GM19324 (cell line): ENCODE measurements around the gene RDM1.
"Not testable (repeated sequence)": the region's sequence is repeated elsewhere in the genome, so short reads cannot be mapped to it uniquely, and the experiment has no call there.

Experiments
- ATAC-seq: cut with Tn5 transposase; IDR thresholded peaks from one replicate; pipeline ENCODE4 v1.9.1; 2021; ENCODE audit warnings: mild to moderate bottlenecking, moderate library complexity; ENCODE audit not compliant: unreplicated experiment, low FRiP score

RDM1 gene, protein sequence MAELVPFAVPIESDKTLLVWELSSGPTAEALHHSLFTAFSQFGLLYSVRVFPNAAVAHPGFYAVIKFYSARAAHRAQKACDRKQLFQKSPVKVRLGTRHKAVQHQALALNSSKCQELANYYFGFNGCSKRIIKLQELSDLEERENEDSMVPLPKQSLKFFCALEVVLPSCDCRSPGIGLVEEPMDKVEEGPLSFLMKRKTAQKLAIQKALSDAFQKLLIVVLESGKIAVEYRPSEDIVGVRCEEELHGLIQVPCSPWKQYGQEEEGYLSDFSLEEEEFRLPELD

DNA sequence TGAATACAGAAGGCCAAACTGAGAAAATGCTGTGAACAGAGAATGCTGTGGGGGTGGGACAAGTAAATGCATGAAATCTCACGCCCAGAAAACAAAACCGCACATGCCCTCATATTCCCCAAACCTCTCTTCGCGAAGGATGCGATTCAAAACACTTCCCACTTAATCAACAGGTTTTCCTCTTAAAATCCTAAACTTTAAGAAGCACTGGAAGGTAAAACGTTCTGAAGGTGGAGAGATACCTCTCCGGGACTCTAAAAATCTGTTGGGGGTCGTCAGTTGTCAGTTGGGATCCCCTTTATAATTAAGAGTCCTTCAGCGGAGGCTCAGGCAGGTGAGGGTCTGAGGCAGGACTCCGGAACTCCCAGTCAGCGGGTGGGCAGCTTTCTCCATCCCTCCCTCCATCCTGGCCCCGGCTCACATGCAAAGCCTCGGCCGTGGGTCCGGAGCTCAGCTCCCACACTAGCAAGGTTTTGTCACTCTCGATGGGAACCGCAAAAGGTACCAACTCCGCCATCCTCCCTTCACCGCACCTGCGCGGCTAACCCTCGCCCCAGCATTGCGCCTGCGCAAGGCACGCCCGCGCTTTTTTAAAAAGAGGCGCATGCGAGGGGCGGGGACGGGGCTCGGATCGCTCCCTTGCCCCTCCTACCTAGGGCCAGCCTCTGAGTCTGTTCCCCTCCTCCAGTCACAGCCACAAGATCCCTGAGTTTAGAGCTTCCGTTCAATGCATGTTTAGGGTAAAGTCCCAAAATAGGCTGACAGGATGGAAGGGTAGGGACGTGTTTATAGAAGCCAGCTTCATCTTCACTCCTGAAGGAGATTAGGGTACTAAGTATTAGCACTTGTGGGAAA lies at the start of gene RDM1:
Gene RDM1, minus strand, starts transcription at position 563 of the 855 bp plus-strand sequence. Its CDS starts 46 bp downstream, at position 517.
- ATAC-seq: no peak

DNA sequence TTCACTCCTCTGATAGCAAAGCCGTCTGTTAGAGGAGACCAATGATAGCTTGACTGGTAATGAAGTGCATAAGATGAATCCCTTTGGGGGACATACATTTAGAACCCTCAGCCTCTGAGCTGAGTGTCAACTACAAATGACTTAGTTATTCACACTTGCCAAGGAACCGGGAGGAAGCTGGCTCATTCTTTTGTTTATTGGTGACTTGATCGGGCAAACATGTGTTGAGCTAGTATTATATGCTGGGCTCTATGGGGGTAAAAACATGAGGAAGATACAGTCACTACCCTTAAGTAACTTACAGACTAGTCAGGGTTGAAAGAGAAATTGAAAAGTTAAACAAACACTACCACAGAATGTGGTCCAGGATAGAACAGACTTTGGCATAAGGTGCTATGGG lies 47.8 kb upstream of the RDM1 start:
- no peak for ATAC-seq

DNA sequence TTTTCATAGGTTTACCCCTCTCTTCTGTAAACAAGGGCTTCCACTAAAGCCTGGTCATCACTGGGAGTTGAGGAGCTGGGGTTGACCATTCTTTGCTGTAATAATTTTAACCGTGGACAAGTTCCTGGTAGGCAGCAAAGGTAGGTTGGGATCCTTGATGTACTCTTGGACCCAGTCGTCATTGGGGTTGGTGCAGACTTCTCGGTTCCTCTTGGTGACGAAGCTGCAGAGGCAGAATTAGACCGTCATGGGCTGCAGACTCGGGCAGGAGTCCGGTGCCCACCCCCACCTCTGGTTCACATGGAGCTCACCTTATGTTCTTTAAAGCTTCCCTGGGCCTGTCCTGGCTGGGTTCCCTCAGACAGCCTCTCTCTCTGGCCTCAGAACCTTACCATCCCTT lies 46.9 kb upstream of the RDM1 start:
- ATAC-seq: no peak

DNA sequence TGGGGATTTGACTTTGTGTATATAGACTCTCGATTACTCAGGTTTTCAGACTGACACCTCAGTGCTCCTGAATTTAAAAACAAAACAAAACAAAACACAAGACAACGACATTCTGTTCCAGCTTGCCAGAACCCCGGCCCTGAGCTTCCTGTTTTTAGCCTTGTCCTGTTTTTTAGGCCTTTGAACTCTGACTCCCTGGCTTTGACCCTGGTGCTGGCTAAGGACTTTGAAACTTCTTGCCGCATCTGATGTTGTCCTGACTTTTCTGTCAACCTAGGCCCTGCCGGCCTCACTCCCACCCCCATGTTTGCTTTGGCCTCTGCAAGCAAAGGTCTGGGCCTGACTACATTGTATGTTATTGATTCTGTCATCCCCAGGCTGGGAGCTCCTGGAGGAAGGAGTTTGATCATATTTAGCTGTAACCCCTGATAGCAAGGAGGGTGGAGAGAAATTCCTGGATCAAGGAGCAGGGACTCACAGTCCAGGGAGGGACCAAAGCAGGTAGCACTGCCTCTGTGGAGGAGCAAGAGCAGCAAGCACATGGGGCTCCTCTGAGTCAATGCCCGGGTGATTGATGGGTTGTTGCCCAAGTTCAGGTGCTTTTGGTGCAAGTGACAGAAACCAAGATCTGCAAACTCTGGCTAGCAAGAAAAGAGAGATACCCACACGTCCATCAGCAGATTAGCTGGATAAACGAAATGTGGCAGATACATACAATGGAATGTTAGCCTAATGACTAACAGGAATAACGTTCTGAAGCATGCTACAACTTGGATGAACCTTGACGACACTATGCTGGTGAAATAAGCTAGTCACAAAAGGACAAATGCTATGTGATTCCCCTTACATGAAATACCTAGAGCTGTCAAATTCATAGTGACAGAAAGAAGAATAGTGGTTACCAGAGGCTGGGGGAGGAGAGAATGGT lies 43.0 kb upstream of the RDM1 start:
- ATAC-seq: no peak

DNA sequence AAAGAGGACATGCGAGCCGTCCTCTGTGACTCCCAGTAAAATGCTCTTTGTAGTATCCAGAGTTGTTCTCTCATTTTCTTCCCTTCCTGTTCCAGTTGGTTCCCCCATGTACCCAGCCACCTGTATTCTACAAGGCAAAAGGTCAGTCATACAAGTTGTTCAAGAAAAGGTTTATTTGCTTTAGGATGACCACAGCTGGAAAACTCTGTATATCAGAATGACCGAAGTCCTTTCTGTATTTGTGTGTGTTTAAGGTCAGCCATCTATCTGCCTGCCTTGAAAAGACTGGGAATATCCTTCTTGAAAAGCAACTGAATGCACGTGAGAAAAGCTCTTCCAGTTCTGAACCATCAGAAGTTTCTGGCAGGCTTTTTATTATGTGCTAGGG lies 42.4 kb upstream of the RDM1 start:
- ATAC-seq: no peak

GRCh38 chr17:35972535-35972934 lies 42.0 kb upstream of the RDM1 start:
- no peak for ATAC-seq

DNA sequence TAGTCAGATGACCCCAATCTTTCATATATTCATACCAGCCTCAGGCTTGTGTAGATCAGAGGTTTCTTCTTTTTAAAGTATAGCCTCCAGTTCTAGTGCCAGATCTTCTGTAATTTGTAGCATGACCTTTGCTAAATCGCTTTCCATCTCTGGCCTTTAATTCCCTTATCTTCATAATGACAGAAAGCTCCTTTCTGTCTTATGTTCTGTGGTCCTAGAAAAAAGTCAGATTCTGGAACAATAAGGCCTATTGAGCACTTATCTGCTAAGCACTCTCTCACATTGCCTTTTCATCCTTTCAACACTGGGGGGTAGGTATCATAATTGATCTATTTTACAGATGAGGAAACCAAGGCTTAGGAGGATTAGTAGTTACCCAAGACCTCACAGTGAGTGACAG lies 41.5 kb upstream of the RDM1 start:
- ATAC-seq: no peak

- ATAC-seq: no peak
These were observed 39.2 kb upstream of the RDM1 start for GRCh38 chr17:35969558-35970380.

DNA sequence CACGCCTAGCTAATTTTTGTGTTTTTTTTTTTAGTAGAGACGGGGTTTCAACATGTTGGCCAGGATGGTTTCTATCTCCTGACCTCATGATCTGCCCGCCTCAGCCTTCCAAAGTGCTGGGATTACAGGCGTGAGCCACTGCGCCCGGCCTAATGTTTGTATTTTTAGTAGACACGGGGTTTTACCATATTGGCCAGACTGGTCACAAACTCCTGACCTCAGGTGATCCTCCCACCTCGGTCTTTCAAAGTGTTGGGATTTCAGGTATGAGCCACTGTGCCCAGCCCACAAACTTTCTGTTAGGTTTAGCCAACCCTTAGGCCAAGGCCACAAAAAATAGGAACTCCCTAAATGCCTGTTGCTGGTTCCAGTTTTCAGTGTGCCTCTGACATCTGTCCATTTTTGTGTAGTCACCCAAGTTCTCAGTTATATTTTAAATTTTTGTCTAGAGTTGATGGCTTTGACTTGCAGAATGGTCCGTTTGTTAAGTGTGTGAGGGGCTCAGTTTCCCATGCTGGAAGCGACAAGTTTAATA lies 38.0 kb upstream of the RDM1 start:
- ATAC-seq: no peak

- ATAC-seq: no peak
These were observed 34.7 kb upstream of the RDM1 start for GRCh38 chr17:35965272-35965671.

GRCh38 chr17:35963663-35964062 lies 33.1 kb upstream of the RDM1 start:
- ATAC-seq: no peak

DNA sequence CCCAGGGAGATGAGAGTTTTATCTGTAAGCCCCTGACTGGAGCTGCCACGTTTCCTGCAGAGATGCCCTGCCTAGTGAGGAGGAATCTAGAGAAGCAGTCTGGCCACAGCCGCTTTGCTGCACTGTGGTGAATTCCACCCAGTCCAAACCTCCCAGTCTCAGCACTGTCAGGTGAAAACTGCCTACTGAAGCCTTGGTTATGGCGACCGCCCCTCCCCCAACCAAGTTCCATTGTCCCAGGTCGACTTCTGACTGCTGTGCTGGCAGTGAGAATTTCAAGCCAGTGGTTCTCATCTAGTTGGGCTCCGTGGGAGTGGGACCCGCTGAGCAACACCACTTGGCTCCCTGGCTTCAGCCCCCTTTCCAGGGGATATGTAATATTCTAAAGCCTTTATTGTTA lies 23.1 kb upstream of the RDM1 start:
- no peak for ATAC-seq

DNA sequence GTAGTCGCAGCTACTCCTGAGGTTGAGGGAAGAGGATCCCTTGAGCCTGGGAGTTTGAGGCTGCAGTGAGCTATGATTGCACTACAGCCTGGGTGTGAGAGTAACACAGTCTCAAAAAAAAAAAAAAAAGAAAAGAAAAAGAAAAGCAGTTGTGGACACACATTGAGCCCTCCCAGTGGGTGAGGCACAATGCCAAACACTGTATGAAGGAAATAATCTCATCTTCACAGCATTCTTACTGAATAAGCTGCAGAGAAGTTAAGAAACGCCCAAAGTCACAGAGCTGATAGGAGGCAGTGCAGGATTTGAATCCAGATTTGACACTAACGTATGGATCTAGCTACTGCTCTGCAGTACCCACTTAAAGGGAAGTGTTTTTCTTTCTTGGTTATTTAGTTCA lies 18.8 kb upstream of the RDM1 start:
- no peak for ATAC-seq

- no peak for ATAC-seq
These were observed 17.5 kb upstream of the RDM1 start for GRCh38 chr17:35948092-35948491.

GRCh38 chr17:35947156-35947585 lies 16.6 kb upstream of the RDM1 start:
- ATAC-seq: no peak

- ATAC-seq: no peak
These were observed 13.6 kb upstream of the RDM1 start for GRCh38 chr17:35944151-35944550.

- ATAC-seq: no peak
These were observed 13.0 kb upstream of the RDM1 start, which contains the start of gene LYZL6 for GRCh38 chr17:35943537-35943936. Gene LYZL6 (minus strand): TSS chr17:35943713. CDS start chr17:35939356, 4,357 bp downstream.

GRCh38 chr17:35942588-35943186 lies 12.1 kb upstream of the RDM1 start:
- ATAC-seq: no peak

DNA sequence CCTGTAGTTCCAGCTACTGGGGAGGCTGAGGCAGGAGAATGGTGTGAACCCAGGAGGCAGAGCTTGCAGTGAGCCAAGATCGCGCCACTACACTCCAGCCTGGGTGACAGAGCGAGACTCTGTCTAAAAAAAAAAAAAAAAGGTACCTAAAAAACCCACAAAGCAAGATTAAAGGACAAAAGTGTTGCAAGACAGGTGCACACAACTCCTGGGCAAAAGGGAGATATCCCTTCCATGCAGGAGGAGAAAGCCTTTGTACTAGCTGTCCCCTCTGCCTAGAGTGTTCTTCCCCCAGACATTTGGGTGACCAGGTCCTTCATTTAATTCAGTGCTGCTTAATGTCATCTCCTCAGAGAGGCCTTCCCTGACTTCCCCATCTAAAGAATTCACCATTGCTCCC lies 7.9 kb upstream of the RDM1 start:
- ATAC-seq: not testable (repeated sequence)
